HG02884 (cell line): ENCODE data around the gene STXBP1.

Source experiments
- ATAC-seq: cut with Tn5 transposase; IDR thresholded peaks from one replicate; pipeline ENCODE4 v1.9.1; 2021; ENCODE audit warnings: mild to moderate bottlenecking, moderate library complexity; ENCODE audit not compliant: unreplicated experiment

STXBP1 gene

DNA sequence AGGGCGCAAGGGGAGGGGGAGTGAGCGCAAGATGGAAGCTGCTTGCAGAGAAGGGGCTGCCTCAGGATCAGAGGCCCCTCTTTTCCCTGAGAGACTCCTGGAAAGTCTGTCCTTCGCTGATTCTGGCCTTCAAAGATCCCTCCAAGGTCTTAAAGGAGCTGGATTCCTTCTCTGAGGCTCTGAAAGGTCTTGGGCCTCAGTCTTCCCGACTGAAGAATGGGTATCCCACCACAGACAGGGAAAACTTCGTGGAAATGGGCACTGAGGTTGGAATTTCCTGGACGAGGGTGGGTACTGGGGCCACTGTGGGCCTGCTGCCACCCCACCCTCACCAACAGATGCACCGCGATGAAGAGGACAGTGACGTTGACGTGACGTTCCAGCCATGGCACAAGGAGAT is 100.3 kb downstream of the STXBP1 start:
- ATAC-seq: no peak

DNA sequence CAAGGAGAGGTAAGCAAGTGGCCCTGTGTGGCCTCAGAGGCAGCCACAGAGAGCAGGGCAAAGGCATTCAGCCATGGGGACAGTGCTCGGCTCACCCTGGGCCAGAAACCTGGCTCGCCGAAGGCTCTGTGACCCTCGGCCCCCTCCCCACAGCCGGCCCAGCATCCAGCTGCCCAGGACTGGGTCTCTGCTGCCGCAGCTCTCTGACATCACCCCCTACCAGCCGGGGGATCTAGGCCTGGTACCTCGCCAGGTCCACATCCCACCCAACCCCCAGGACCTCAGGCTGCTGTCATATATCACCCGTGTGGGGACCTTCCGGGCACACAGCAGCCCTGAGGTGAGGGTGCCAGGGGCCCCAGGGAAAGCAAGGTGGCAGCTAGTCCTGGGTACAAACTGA is 100.8 kb downstream of the STXBP1 start:
- no peak for ATAC-seq

DNA sequence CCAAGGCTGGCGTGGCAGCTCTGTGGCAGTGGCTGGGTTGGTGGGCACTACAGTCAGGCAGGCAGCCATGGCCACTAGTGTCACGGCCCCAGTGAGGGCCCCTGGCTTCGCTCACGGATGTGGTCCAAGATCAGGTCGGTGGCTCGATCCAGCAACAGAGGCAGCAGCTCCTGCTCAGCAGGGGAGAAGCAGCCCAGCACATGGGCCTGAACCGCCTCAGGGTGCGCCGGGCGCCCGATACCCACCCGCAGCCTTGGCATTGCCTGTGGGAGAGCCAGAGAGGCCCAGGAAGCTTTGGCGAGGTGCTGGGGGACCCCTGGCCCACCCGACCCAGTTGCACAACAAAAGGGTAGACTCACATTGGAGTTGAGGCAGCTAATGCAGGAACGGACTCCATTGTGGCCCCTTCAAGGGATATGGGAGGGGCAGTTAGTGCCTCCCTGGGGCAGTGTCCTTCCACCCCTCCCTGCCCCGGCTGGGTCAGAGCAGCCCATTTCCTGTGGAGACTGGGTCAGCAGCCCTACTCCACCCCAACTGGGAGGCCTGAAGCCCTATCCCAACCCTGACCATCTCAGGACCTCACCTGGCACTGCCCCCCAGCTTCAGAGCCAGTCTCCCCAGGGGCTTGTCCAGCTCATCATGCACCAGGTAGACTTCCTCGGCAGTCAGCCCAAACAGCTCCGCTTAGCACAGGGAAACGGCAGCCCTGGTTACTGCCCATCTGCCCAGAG is 102.1 kb downstream of the STXBP1 start:
- ATAC-seq: no peak

DNA sequence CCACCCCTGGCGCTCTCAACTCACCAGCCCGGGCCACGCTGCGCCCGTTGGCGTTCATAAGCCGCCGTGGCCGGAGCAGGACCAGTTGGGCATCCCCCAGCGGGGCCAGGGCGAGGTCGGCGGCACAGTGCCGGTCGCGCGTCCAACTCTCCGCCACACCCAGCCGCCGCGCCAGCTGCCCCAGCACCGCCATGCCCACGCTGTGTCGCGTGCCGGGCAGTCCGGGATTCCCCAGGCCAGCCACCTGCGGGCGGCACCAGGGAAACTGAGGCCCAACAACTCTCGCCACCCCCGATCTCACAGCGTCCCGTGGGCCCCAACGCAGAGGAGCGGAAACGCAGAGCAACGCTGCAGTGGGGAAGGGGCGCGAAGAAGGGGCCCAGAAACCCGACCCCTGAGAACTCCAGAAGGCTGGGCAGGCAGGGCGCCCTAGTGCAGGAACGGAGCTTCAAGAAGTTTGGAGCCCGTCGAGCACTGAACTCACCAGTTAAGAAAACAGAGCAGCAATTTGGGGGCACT is 102.9 kb downstream of the STXBP1 start:
- no peak for ATAC-seq

DNA sequence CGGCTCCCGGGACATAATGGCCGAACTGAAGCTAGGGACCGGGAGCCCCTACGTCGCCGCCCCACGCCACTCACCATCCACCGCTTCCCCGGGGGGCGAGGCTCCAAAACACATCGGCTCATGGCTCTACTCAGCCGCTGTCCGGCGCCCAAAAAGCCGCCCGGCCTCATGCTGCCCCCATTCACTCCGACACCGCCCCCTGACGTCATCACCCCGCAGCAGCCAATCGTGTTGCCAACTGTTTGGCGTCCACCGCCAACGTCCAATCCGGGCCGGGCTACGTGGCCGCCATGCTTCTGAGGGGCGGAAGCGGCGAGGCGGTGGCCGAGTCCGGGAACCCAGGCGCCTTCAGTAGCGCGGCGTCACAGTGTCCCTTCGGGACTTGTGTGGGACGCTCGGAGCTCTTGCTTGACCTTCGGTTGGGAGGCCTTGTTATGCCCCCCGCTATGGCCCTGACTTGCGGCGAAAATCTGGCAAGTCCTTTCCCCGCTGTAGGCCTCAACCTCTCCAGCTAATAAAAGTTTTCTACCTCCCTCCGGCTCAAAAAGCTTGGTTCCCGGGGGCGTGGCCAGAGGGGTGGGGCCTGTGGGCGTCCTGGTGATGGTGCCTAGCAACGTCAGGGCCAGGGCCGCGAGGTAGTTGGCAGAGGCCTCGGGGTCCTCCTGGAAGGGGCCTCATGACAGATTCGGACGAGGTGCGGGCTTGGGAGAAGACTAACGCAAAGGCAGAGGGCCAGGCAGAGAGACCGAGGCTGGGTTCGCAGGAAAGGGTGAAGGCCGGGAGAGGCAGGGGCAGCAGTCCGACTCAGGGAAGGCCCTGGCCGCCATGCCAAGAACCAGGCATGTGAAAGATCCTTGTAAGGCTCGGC is 103.6 kb downstream of the STXBP1 start, which contains the start of the genes PTRH1 and TTC16:
Gene PTRH1, minus strand, starts transcription at position 194 of the 868 bp plus-strand sequence. Its CDS starts 24 bp downstream, at position 170.
Gene TTC16, plus strand, starts transcription at position 610 of the 868 bp plus-strand sequence. Its CDS starts 67 bp downstream, at position 677.
- ATAC-seq: peak; percentile 91

DNA sequence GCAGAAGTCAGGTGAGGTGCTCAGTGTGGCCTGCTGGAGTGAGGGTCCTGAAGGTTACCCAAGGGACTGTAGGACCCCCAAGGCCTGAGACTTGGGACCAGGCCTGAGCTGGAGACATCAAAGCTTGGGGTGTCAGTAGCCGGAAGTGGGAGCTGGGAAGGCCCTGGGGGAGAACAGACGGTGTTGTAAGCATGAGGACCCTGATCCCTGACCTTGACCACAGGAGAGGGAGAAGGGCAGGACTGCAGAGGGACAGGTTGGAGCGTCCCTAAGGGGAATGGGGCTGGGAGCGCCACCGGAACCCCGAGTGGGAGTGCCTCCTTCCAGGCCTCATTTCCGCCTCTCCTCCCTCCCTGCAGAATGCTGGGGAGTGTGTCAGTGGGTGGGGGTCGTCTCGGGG is 104.3 kb downstream of the STXBP1 start:
- ATAC-seq: no peak

DNA sequence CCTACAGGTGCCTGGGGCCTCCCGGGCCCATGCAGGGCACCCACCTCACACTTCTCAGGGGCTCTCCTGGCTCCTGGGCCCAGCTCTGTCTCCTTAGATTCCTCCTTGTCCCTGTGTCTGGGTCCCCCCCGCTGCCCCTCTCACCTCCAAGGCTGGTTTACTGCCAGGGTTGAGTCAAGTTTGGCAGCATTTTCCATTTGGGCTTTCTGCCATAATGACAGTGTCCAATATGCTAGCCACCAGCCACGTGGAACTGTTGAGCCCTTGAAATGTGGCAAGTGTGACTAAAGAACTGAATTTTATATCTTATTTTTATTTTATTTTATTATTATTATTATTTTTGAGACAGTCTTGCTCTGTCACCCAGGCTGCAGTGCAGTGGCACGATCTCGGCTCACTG is 105.7 kb downstream of the STXBP1 start:
- no peak for ATAC-seq

DNA sequence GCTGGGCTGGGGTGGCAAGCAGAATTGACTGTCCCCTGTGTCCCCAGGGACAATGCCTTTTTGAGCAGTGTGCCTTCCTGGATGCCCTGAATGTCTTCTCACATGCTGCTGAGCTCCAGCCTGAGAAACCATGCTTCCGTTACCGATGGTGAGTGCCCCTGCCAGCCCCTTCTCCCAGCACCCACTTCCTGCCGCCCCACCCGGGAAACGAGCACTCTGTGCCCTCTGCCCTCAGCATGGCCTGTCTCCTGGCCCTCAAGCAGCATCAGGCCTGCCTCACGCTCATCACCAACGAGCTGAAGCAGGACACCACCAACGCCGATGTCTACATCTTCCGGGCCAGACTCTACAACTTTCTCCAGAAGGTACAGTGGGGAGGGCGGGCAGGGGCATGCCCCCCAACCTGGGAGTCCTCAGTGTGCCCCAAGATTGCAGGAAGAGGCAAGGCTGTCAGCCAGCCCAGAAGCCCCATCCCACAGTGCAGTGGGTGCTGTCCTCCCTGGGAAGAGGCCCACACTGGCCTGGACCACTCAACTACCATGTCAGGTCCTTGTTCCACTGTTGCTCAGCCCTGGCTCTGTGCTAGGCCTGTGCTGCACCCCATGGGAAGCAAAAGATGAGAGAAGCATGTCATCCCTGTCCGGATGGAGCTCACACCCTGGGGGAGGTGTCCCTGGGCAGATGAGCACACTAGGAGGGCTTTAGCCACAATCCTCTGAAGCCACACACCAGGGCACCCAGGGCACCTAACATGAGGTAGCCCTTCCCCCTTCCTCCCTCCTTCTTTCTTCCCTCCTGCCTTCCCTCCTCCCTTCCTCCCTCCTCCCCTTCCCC is 108.2 kb downstream of the STXBP1 start:
- no peak for ATAC-seq

DNA sequence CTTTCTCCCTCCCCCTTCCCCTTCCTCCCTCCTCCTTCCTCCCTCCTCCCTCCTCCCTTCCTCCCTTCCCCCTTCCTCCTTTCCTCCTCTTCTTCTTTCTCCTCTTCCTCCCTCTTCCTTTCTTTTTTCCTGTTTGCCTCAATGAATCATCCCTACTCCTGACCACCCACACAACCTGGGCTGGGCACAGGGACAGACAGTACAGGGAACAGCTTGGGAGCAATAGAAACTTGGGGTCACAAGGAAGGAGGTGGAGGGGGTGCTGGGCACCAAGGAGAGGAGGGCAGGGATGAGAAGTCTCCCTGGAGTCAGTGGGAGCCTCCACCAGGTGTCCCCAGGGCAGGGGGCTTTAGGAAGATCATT is 108.8 kb downstream of the STXBP1 start:
- no peak for ATAC-seq

DNA sequence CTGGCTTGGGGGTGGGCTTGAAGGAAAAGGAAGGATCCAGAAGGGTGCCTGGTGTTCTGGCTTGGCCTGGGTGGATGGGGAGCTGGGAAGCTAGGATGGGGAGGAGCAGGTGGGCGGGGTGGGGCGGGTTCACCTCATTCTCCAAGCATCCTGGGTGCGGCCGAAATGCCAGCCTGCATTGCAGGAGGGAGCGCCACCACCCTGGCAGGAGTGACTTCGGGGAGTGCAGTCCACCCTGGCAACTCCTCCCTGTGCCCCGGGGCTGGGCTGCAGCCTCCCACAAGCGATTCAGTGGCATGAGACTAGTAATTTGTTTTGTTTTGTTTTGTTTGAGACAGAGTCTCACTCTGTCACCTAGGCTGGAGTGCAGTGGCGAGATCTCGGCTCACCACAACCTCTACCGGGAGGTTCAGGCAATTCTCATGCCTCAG is 109.3 kb downstream of the STXBP1 start:
- no peak for ATAC-seq

DNA sequence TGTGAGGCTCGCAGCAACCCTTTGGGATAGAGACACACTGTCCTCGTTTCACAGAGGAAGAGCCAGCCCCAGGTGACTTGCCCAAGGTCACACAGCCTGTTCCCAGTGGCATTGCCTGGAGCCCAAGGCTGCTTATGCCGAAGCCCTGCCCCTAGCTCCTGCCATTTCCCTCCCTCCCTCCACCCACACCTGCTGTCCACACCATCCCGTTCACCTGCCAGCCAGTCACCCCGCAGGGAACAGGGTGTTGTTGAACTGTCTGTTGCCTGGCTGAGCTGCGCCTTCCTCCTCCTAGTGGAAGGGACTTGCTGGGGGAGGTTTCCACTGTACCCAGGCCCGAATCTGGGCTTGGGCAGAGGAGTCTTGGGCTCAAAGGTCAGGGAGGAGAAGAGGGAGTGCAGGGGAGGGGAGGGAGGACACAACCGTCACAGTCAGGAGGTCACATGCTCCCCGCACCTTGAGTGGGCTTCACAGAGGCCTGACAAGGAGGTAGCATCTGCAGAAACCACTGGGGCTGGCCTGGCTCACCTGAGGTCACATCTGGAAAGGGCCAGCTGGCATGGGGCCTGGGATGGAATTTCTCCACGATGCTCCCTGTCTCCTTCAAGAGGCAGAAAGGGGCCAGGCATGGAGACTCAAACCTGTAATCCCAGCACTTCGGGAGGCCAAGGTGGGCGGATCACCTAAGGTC is 110.1 kb downstream of the STXBP1 start:
- ATAC-seq: no peak

DNA sequence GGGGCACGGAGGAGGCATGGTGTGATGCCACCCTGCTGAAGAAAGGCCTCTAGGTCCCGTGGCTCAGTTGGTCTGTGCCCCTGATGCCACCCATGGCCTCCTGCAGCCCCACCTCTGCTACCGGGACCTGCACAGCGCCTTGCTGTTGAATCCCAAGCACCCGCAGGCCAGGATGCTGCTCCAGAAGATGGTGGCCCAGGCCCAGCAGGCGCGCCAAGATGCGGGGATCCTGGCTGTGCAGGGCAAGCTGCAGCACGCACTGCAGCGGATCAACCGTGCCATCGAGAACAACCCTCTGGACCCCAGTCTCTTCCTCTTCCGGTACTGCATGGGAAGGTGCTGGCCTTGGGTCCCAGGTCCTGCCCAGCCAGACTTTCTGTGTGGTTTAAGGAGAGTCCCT is 110.9 kb downstream of the STXBP1 start:
- no peak for ATAC-seq

DNA sequence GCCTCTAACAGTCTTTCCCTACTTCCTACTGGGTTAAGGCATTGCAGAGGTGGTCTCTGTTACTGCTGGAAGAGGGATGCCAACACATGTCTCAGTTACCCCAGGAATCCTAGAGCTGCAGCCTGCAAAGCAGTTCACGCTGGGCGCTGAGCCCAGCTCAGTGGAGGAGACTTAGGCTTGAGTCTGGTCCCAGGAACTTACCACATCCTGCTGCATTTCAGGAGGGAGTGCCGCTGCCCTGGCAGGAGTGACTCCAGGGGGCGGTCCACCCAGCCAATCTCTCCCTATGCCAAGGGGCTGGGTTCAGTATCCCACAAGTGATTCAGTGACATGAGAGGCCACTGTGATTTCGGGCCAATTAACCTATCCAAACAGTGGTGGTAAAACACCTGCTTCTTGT is 111.4 kb downstream of the STXBP1 start:
- no peak for ATAC-seq

DNA sequence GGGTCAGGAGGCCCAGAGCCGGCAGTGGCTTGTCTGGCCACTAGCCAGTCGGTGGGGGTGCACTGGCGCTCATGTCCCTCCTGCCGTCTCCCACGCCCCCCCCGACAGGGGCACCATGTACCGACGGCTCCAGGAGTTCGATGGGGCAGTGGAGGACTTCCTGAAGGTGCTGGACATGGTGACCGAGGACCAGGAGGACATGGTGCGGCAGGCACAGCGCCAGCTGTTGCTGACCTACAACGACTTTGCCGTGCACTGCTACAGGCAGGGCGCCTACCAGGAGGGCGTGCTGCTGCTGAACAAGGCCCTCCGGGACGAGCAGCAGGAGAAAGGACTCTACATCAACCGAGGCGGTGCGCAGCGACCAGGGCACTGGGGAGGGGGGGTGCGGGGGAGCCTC is 111.9 kb downstream of the STXBP1 start:
- no peak for ATAC-seq

DNA sequence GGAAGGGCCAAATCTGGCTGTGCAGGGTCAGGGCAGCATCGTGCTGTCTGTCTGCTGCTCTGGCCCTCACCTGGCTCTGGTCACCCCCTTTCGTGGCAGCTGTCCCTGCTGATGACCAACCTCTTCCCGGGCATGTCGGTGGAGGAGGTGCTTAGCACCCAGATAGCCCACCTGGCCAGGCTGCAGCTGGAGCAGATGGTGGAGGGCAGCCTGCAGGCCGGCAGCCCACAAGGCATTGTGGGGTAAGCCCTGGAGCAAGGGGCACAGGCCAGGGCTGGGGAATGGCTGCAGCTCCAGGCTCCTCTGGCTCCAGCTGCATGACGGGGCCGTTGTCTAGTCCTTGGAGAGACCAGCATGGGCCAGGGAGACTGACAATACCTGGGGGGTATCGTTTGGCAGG is 114.8 kb downstream of the STXBP1 start:
- no peak for ATAC-seq

DNA sequence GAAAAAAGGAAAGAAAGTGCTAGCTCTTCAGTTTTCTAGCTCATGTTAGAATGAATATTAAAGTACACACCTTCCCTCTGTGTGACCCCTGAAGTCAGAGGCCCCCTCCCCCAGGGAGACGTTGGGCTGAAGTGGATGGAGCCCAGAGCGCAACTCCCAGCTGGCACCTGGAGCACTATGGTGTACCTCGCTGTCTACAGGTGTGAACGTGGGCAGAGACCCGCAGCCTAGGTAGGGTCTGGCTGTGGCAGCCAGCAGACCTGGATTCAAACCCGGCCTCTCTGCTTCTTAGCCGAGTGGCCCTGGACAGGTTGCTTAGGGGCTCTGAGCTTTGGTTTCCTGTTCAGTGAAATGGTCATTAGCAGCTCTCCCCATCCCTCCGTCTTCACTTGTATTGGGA is 116.7 kb downstream of the STXBP1 start:
- no peak for ATAC-seq

DNA sequence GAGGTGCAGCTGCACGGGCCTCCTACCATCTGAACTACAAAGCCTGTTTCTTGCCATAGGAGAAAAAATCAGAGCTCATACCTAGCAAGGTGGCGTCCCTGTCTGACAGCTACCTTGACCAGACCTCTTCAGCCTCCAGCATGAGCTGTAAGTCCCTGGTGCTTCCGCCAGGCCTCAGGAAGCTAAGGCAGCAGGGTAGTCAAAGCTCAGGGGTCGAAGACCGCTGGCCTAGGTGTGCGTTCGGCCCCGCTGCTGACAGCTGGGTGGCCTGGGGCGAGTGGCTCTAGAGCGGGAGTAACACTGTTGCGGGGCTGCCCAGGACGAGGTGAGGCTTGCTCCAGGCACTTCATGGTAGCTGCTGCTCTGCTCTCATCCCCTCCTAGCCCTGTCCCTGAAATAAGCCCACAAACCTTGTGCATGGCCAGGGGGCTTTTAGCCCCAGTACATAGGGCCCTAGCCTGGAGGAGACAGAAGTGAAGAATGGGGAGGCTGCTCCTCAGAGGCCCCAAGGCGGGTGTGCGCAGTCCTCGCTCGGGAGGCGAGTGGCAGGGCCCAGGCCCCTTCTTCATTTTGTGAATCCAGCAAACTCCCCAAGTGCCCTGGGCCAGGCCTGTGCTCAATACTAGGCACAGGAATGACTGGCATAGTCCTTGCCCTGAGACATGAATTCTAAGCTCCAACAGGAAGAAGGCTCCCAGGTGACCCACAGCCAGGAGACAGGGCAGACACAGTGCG is 117.6 kb downstream of the STXBP1 start:
- ATAC-seq: no peak

DNA sequence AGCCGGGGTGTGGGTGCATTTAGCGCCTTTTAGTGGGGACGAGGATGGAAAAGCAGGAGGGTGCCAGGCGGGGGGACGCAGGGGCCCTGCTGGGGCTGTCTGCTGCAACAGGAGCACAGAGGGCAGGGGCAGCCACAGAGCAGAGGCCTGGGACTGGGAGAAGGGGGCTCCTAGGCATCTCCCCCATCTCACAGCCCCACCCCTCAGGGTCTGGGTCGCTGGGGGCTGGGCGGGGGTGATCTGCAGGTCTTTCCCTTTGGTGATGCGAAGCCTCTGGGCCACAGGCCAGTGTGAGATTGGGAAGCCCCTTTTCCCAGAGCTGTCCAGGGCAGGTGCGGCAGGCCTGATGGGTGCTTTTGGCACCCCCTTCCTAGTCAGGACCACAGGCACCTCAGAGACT is 118.2 kb downstream of the STXBP1 start:
- ATAC-seq: no peak

DNA sequence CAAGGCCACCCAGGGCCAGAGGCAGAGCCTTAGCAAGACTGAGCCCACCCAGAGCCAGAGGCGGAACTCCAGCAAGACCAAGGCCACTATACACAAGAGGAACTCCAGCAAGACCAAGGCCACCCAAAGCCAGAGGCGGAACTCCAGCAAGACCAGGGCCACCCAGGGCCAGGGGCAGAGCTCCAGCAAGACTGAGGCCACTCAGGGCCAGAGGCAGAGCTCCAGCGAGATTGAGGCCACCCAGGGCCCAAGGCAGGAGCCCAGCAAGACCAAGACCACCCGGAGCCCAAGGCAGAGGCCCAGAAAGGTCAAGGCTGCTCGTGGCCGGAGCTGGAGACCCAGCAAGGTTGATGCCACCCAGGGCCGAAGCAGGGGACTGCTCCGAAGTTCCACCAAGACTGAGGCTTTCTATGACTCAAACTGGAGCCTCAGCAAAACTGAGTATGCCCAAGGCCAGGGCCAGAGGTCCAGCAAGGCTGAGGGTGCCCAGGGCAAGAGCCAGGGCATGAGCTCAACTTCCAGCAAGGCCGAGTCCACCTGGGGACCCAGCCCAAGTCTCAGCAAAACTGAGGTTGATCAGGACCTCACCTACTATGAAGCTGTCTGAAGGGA is 118.8 kb downstream of the STXBP1 start:
- no peak for ATAC-seq
